ENCODE results near the gene ZNF491. TPM values are rescaled to one million over a fixed set of nuclear protein-coding genes. Genes with fewer than 3 reads are reported as not detected.
A peak's percentile ranks its signal among the peaks of the same experiment; 100 is the strongest.

Gene ZNF491
- total and polyA plus RNA-seq, 9 of the 15 experiments (the other 6 are each of a cell fraction or from before 2014, with no cell fraction given): 0.19 to 0.95 (median 0.39) TPM; not detected in 1

- no peak for TF ChIP-seq TEAD2 (tag; IDR thresholded peaks at IDR 0.05)
- no peak for TF ChIP-seq CBFA2T2 (conservative IDR thresholded peaks at IDR 0.05)
- no peak for TF ChIP-seq MCM7 (IDR thresholded peaks at IDR 0.05)
- no peak for TF ChIP-seq ZEB2 (IDR thresholded peaks at IDR 0.05)
- no peak for TF ChIP-seq ZNF444 (CRISPR knock-in tag; IDR thresholded peaks at IDR 0.05)
- TF ChIP-seq MCM2 (IDR thresholded peaks at IDR 0.05; ENCODE audit: low read depth): no peak
- peak; percentile 84 for TF ChIP-seq ZFX (CRISPR knock-in tag; IDR thresholded peaks at IDR 0.05)
- TF ChIP-seq HOMEZ (CRISPR knock-in tag; IDR thresholded peaks at IDR 0.05): no peak
- no peak for TF ChIP-seq TFE3 (CRISPR knock-in tag; IDR thresholded peaks at IDR 0.05)
- 0 out of 2 replicates have a peak, but pooled peaks have one; percentile 46 for TF ChIP-seq ZBTB7A (IDR thresholded peaks at IDR 0.05; ENCODE audit: borderline replicate concordance, control insufficient read depth, low read depth, low read length)
- TF ChIP-seq GTF2B (IDR thresholded peaks at IDR 0.05; ENCODE audit: extremely low read depth, insufficient read length): no peak
- no peak; the same call in 1 of the 2 replicates for TF ChIP-seq STAT6 (CRISPR knock-in tag; IDR thresholded peaks at IDR 0.05)
- TF ChIP-seq PCBP2 (IDR thresholded peaks at IDR 0.05; ENCODE audit: low read depth, low read length, poor library complexity, severe bottlenecking): no peak
- TF ChIP-seq HDAC2 (IDR thresholded peaks at IDR 0.05): no peak
- TF ChIP-seq CEBPB (tag; IDR thresholded peaks at IDR 0.05): no peak
- no peak for TF ChIP-seq ZNF644 (tag; IDR thresholded peaks at IDR 0.05; ENCODE audit: low read depth)
- TF ChIP-seq ETV1 (tag; conservative IDR thresholded peaks at IDR 0.05; ENCODE audit: low read depth): no peak
- no peak for TF ChIP-seq ZNF778 (CRISPR knock-in tag; IDR thresholded peaks at IDR 0.05)
- no peak for TF ChIP-seq CTCFL (IDR thresholded peaks at IDR 0.05; ENCODE audit: borderline replicate concordance, insufficient read depth, low read depth, low read length, poor library complexity, severe bottlenecking)
- TF ChIP-seq TCF7 (IDR thresholded peaks at IDR 0.05; ENCODE audit: borderline replicate concordance): no peak
Observed at GRCh38 chr19:11814029-11814699, 15.8 kb downstream of the ZNF491 start, which contains the start of gene ZNF440 (continued).

All from K562 (cell line).